Coronary artery (tissue), 2 donors: ENCODE results near the gene LAMA5.

Experiments
- DNase-seq: peaks from one replicate; pipeline ENCODE4 v3.0.0-alpha.2; 2017; ENCODE audit warnings: low spot score
- H3K27ac ChIP-seq, 2 donors: fragments of 200-600 bp; sonication (generic); one replicate each; pipeline ENCODE4 v1.5.1; 2016 to 2019
- H3K4me3 ChIP-seq: fragments of 200-600 bp; sonication (generic); 2 replicates; pipeline ENCODE4 v1.5.1; 2016; ENCODE audit warnings: mild to moderate bottlenecking, moderate library complexity
- TF ChIP-seq, protein P1 (sequence below): fragments of 200-600 bp; sonication (generic); IDR thresholded peaks from one replicate; pipeline ENCODE4 v1.5.1; 2019; ENCODE audit warnings: antibody characterized with exemption

Gene LAMA5

GRCh38 chr20:62354811-62355341 lies 12.2 kb downstream of the LAMA5 start:
- H3K4me3 ChIP-seq: peak overlapping the region; percentile 63
- TF ChIP-seq, protein P1, sequence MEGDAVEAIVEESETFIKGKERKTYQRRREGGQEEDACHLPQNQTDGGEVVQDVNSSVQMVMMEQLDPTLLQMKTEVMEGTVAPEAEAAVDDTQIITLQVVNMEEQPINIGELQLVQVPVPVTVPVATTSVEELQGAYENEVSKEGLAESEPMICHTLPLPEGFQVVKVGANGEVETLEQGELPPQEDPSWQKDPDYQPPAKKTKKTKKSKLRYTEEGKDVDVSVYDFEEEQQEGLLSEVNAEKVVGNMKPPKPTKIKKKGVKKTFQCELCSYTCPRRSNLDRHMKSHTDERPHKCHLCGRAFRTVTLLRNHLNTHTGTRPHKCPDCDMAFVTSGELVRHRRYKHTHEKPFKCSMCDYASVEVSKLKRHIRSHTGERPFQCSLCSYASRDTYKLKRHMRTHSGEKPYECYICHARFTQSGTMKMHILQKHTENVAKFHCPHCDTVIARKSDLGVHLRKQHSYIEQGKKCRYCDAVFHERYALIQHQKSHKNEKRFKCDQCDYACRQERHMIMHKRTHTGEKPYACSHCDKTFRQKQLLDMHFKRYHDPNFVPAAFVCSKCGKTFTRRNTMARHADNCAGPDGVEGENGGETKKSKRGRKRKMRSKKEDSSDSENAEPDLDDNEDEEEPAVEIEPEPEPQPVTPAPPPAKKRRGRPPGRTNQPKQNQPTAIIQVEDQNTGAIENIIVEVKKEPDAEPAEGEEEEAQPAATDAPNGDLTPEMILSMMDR: no peak
- DNase-seq: no peak
- peak overlapping the region; percentile 95 to 99 for H3K27ac ChIP-seq

- no peak for DNase-seq
Measured at GRCh38 chr20:62354031-62354808, 12.9 kb downstream of the LAMA5 start.

DNA sequence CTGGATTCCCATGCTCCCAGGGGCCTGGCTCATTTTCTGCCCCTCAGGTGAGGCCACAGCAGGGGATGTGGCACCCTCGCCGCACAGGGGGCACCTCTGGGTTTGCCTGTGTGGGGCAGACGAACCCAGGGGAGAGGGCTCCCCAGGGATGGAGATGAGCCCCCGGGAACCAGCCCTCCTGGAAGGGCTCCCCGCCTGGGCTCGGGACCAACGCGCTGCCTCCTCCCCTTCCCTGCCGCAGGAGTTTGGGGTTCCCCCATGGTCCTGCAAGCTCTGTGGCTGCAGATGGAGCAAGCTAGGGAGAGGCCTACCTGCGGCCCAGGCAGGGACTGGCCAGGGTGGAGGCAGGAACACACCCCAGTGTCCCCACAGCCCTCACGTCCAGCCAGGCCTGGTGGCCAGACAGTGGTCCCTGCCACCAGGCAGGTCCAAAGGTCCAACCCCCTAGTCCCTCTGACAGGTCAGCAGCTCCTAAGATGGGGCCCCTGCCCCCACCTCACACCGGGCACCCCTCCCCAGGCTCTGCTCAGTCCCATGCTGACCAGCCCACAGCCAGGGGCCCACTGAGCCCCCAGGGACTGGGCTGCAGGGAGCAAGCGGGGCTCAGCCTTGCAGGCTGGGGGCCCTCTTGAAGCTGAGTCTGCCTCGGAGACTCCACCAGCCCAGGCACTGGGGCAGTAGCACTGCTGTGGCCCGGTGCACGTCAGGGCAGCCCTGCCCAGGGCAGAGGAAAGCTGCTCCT lies 13.7 kb downstream of the LAMA5 start:
- no peak for DNase-seq
- Histone ChIP-seq H3K27ac (peak overlapping the region; percentile 95 to 99), H3K4me3 (peak overlapping the region; percentile 11)
- TF ChIP-seq, protein P1: no peak

More at GRCh38 chr20:62354031-62354808, 12.9 kb downstream of the LAMA5 start:
- Histone ChIP-seq H3K4me3 (no peak overlapping the region), H3K27ac (peak overlapping the region; percentile 95 to 99)
- TF ChIP-seq, protein P1: no peak

- H3K27ac ChIP-seq: peak overlapping the region; percentile 95 to 99
- peak; percentile 93 for DNase-seq
- H3K4me3 ChIP-seq: peak overlapping the region; percentile 11
- TF ChIP-seq, protein P1: no peak
Measured at GRCh38 chr20:62352402-62353288, 14.5 kb downstream of the LAMA5 start.

DNA sequence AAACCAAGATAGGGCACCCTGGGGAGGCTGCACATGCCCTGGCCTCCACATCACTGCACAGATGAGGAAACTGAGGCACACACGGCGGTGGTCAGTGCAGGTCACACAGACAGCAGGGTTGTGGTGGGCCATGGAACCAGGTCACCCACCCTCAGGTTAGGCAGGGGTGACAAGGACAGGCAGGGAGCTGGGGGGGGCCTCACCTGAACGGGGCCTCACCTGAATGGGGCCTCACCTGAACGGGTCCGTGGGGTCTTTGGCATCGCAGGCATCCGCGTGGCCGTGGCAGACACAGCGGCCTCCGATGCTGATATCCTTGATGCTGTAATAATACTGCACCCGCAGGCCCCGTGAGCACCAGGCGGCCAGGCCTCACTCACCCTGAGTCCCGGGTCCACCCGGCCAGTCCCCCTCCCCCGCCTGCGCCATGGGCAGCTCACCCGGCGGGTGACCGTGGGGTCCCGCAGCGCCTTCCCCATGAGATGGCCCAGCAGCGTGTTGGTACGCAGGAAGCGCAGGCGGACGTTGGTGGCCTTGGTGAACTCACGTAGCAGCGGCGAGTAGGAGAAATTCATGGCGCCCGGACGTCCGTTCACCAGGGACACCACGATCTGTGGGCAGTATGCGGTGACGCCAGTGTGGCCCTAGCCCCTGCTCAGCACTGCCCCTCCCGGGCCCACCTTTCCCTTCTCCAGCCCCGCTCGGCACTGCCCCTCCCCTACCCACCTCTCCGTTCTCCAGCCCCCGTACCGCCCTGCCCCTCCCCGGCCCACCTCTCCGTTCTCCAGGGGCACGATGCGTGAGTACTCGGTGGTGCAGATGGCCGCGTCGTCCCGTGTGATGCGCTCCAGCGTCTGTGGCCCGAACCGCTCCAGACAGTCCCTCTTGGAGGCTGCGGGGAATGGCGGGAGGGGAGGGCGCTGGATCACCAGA lies 15.4 kb downstream of the LAMA5 start:
- Histone ChIP-seq H3K4me3 (no peak overlapping the region), H3K27ac (peak overlapping the region; percentile 95 to 99)
- TF ChIP-seq, protein P1: no peak
- DNase-seq: no peak
